CD4-positive, alpha-beta T cell treated with Interferon alpha-2 for 1 hour (primary cell): ENCODE data around the gene MANEAL.

Experiments used
- DNase-seq, 2 donors: peaks; one replicate each; pipeline ENCODE4 v3.0.0-alpha.2; 2020 to 2022

The MANEAL gene

GRCh38 chr1:37782491-37782890 lies 11.2 kb upstream of the MANEAL start:
- no peak for DNase-seq

GRCh38 chr1:37792943-37793686 lies 532 bp upstream of the MANEAL start:
- no peak for DNase-seq

- DNase-seq: no peak
Measured at GRCh38 chr1:37794372-37795339, 1.0 kb downstream of the MANEAL start.

- peak; percentile 20 to 41 for DNase-seq
Measured at GRCh38 chr1:37795340-37796125, 1.9 kb downstream of the MANEAL start.

GRCh38 chr1:37797750-37798345 lies 4.2 kb downstream of the MANEAL start:
- no peak for DNase-seq

- DNase-seq: no peak
Measured at GRCh38 chr1:37802439-37802838, 8.8 kb downstream of the MANEAL start.

GRCh38 chr1:37807220-37807554 lies 13.5 kb downstream of the MANEAL start:
- no peak for DNase-seq

- DNase-seq: peak; percentile 89 to 92
Measured at GRCh38 chr1:37807555-37808368, 14.1 kb downstream of the MANEAL start, which contains the start of the genes C1orf122 and YRDC. C1orf122 (plus strand) TSS chr1:37807790; CDS start chr1:37808405, 615 bp downstream. YRDC (minus strand) TSS chr1:37808208; CDS start chr1:37808180, 28 bp downstream.

GRCh38 chr1:37808369-37809319 lies 15.0 kb downstream of the MANEAL start:
- DNase-seq: peak in 1 of 2 donors; percentile 44

- no peak for DNase-seq
Measured at GRCh38 chr1:37809942-37810341, 16.3 kb downstream of the MANEAL start.

GRCh38 chr1:37811027-37811655 lies 17.5 kb downstream of the MANEAL start:
- DNase-seq: peak; percentile 66 to 77

- DNase-seq: no peak
Measured at GRCh38 chr1:37813529-37814145, 20.0 kb downstream of the MANEAL start.

- DNase-seq: no peak
Measured at GRCh38 chr1:37814252-37814651, 20.6 kb downstream of the MANEAL start.

GRCh38 chr1:37817481-37817880 lies 23.8 kb downstream of the MANEAL start:
- no peak for DNase-seq

GRCh38 chr1:37821481-37821880 lies 27.8 kb downstream of the MANEAL start:
- DNase-seq: no peak

- no peak for DNase-seq
Measured at GRCh38 chr1:37822906-37823815, 29.5 kb downstream of the MANEAL start.

- no peak for DNase-seq
Measured at GRCh38 chr1:37824001-37824400, 30.4 kb downstream of the MANEAL start.

GRCh38 chr1:37825506-37825905 lies 31.9 kb downstream of the MANEAL start:
- no peak for DNase-seq
